K562 (cell line): Measurements from ENCODE around the gene TMEM178A. TPM values are rescaled to one million over a fixed set of nuclear protein-coding genes. Genes with fewer than 3 reads are reported as not detected.
A peak's percentile ranks its signal among the peaks of the same experiment; 100 is the strongest.

Experiments
- ATAC-seq: fragments of 200-7000 bp; cut with Tn5 transposase; 3 replicates; pipeline ENCODE4 v1.9.1; 2020; ENCODE audit warnings: moderate library complexity
- BruUV-seq: library from RNA; stranded (reverse); fragments of 400-500 nt; replicated peaks from 2 replicates; lab custom pipeline; 2021; lab: Mats Ljungman, UMichigan
- CTCF ChIA-PET: fragments of 300-600 bp; formaldehyde crosslinking; extraction: SDS; loops from one replicate; lab custom pipeline; 2021; ENCODE audit warnings: low intra/inter-chr PET ratio; lab: Yijun Ruan, JAX
- POLR2A ChIA-PET: fragments of 300-600, 350-650 bp; sonication (Branson Sonifier 250); formaldehyde crosslinking; extraction: SDS; loops from one replicate; lab custom pipeline; 2021; ENCODE audit warnings: antibody characterized with exemption, inconsistent platforms; lab: Yijun Ruan, JAX
- DNase-seq, 4 experiments: peaks; one replicate each; pipeline versions ENCODE4 v3.0.0 to v3.0.0-alpha.2; 2011 to 2018; ENCODE audit warnings: low spot score in 3 of 4, mixed read lengths in 3 of 4; ENCODE audit errors: extremely low read depth in 1 of 4
- FAIRE-seq: peaks from 2 replicates; lab custom pipeline; 2011; peaks lifted over from hg19 to GRCh38; lab: Jason Lieb, UNC
- H2AFZ ChIP-seq: 2 replicates; pipeline ENCODE4 v1.6.0; 2011; ENCODE audit warnings: low read depth, low read length, control low read depth, inconsistent platforms
- H3K27ac ChIP-seq: fragments of 200-600 bp; 3 replicates; pipeline ENCODE4 v1.8.0; 2011; ENCODE audit warnings: low read depth, mild to moderate bottlenecking, control low read depth, inconsistent platforms, low read length, moderate library complexity, mixed read lengths; ENCODE audit errors: extremely low read depth
- H3K27me3 ChIP-seq, 2 experiments: fragments of 300-600 bp in 1 of 2; 2 replicates in 1 of 2; 3 replicates in 1 of 2; pipeline versions ENCODE4 v1.6.0 to v1.8.0; 2011; ENCODE audit warnings: inconsistent platforms in 2 of 2, low read length in 2 of 2, mild to moderate bottlenecking in 1 of 2, mixed read lengths in 1 of 2, moderate library complexity in 1 of 2; ENCODE audit not compliant: control insufficient read depth in 2 of 2, insufficient read depth in 2 of 2
- H3K36me3 ChIP-seq: fragments of 300-600 bp; 3 replicates; pipeline ENCODE4 v1.8.0; 2011; ENCODE audit warnings: mild to moderate bottlenecking, low read length, inconsistent platforms; ENCODE audit not compliant: control insufficient read depth, insufficient read depth
- H3K4me1 ChIP-seq, 2 experiments: fragments of 200-600 bp in 1 of 2; replicated peaks in 1 of 2; 2 replicates in 1 of 2; 3 replicates in 1 of 2; pipeline versions ENCODE4 v1.5.1 to v1.8.0; 2011; ENCODE audit warnings: inconsistent platforms in 2 of 2, low read length in 2 of 2, mild to moderate bottlenecking in 1 of 2, mixed read lengths in 1 of 2, moderate library complexity in 1 of 2; ENCODE audit not compliant: control insufficient read depth in 2 of 2, insufficient read depth in 2 of 2
- H3K4me2 ChIP-seq: 2 replicates; pipeline ENCODE4 v1.6.1; 2011; ENCODE audit warnings: low read length, control low read depth, inconsistent platforms, mixed read lengths; ENCODE audit not compliant: insufficient read depth
- H3K4me3 ChIP-seq: fragments of 200-600 bp; sonication (generic), shearing (Covaris generic); 2 replicates; pipeline ENCODE4 v1.5.1; 2016; ENCODE audit warnings: control low read depth, inconsistent platforms
- H3K79me2 ChIP-seq: fragments of 200-600 bp; 3 replicates; pipeline ENCODE4 v1.8.0; 2011; ENCODE audit warnings: low read length, inconsistent platforms; ENCODE audit not compliant: control insufficient read depth, insufficient read depth
- H3K9ac ChIP-seq, 2 experiments: 2 replicates each; pipeline versions ENCODE4 v1.6.0 to v1.6.1; 2011; ENCODE audit warnings: low read depth in 2 of 2, low read length in 2 of 2, control low read depth in 1 of 2, inconsistent platforms in 1 of 2, mild to moderate bottlenecking in 1 of 2, mixed read lengths in 1 of 2; ENCODE audit not compliant: insufficient read depth in 1 of 2
- H3K9me1 ChIP-seq: one replicate; pipeline ENCODE4 v1.6.0; 2011; ENCODE audit warnings: inconsistent platforms, mild to moderate bottlenecking, low read length, moderate library complexity; ENCODE audit not compliant: control insufficient read depth, insufficient read depth
- H3K9me3 ChIP-seq: replicated peaks from 2 replicates; pipeline ENCODE4 v1.5.1; 2011; ENCODE audit warnings: low read depth, low read length, inconsistent platforms; ENCODE audit not compliant: control insufficient read depth, insufficient read depth
- H4K20me1 ChIP-seq: replicated peaks from 2 replicates; pipeline ENCODE4 v1.6.1; 2011; ENCODE audit warnings: low read length, inconsistent platforms, mixed read lengths; ENCODE audit not compliant: control insufficient read depth, insufficient read depth
- CBX2 ChIP-seq: fragments of 200-600 bp; sonication (generic); IDR thresholded peaks from one replicate; pipeline ENCODE4 v1.6.1; 2012; ENCODE audit warnings: mild to moderate bottlenecking, low read length, inconsistent platforms; ENCODE audit not compliant: insufficient read depth, poor library complexity, severe bottlenecking
- CBX8 ChIP-seq: fragments of 200-600 bp; sonication (generic); IDR thresholded peaks from 2 replicates; pipeline ENCODE4 v1.6.1; 2012; ENCODE audit warnings: borderline replicate concordance, mixed run types, low read depth, mild to moderate bottlenecking, moderate library complexity, mixed read lengths, low read length, control low read depth, inconsistent platforms; ENCODE audit not compliant: poor library complexity, severe bottlenecking; ENCODE audit errors: extremely low read depth
- FOXK1 ChIP-seq: sonication (generic); formaldehyde crosslinking; IDR thresholded peaks from 2 replicates; pipeline ENCODE4 v1.8.0; 2022; ENCODE audit warnings: missing genetic modification reagents, mild to moderate bottlenecking, borderline replicate concordance
- WGBS: fragments of 100-300 bp; shearing (Covaris generic); methylation state at CpG from one replicate; pipeline ENCODE4 v1.1.6; 2016; ENCODE audit warnings: low coverage, mixed read lengths; ENCODE audit not compliant: insufficient coverage; ENCODE audit errors: missing lambda C conversion rate; 5-methylcytosine and 5-hydroxymethylcytosine counted together
- in situ Hi-C: fragments of 300-500 bp; cut with MboI; formaldehyde crosslinking; loops from 4 replicates; pipeline ENCODE4 v1.15.0; 2018; ENCODE audit warnings: inconsistent platforms, mixed read lengths
- intact Hi-C: fragments of 100-400 bp; cut with micrococcal nuclease; formaldehyde crosslinking; loops from 2 replicates; pipeline ENCODE4 v1.14.2; 2022
- polyA plus RNA-seq, 8 experiments: library from polyadenylated mRNA; depleted of rRNA in 4 of 8; stranded (reverse) in 5 of 8; unstranded in 3 of 8; fragments of >200 nt; fragmentation: Nextera tagmentation in 2 of 8; fragmentation: Illumina TruSeq in 1 of 8; extraction: Ambion mirVana in 2 of 8; extraction: Trizol in 1 of 8; gene quantifications; 2 replicates each; pipeline versions ENCODE4 v1.2.1 to v1.2.3, GENCODE V29; 2011 to 2014; ENCODE audit warnings: inconsistent platforms in 1 of 8, missing spikeins in 1 of 8
- total RNA-seq, 7 experiments: library from RNA; depleted of rRNA in 6 of 7; stranded (reverse); fragments of >200 nt in 6 of 7; fragmentation: Illumina TruSeq in 2 of 7; extraction: Trizol in 2 of 7; gene quantifications; 2 replicates each; pipeline versions ENCODE4 v1.2.1 to v1.2.3, GENCODE V29; 2011 to 2021; ENCODE audit warnings: low replicate concordance in 1 of 7
- TF ChIP-seq, protein P1 (sequence below): fragments of 450-650 bp; IDR thresholded peaks from 2 replicates; pipeline ENCODE4 v1.6.1; 2018; ENCODE audit not compliant: partially characterized antibody

Gene TMEM178A
- total and polyA plus RNA-seq, 9 of the 15 experiments (the other 6 are each of a cell fraction or from before 2014, with no cell fraction given), result 0.04 to 0.17 TPM; not detected in 7

- H3K9ac ChIP-seq, result no peak overlapping the region
- in situ Hi-C loops, result no loop called here
- 13% methylated on average over 6 of the region's 6 CpGs for WGBS
- FAIRE-seq, result no peak
- H3K9me1 ChIP-seq, result no peaks in the 10 kb centered on the region
- no peak overlapping the region for H3K27ac ChIP-seq
- ChIA-PET CTCF (no interaction called here), POLR2A (no interaction called here)
- no peak overlapping the region for H3K4me2 ChIP-seq
- TF ChIP-seq CBX2 (peak; percentile 76), FOXK1 (CRISPR knock-in tag) (no peak)
- no peak overlapping the region for H2AFZ ChIP-seq
- intact Hi-C loops, result no loop called here
- H3K79me2 ChIP-seq, result no peaks in the 10 kb centered on the region
- no peak overlapping the region for H3K4me3 ChIP-seq
- no peaks in the 10 kb centered on the region; the same call in 1 of the 2 replicates for H4K20me1 ChIP-seq
- BruUV-seq, result no TSS peak
- H3K9me3 ChIP-seq, result no peaks in the 10 kb centered on the region
- DNase-seq, result no peak
- peaks cover 25 to 26% of the 10 kb centered on the region in 2 experiments; a peak in 4 of 5 replicates for H3K27me3 ChIP-seq
- H3K36me3 ChIP-seq, result no peaks in the 10 kb centered on the region
- no peak for ATAC-seq
- peaks cover 0 to 8% of the 10 kb centered on the region in 2 experiments; a peak in 1 of 5 replicates for H3K4me1 ChIP-seq
Observed at GRCh38 chr2:39664232-39664887, 1.4 kb upstream of the TMEM178A start.

GRCh38 chr2:39664888-39665591 is 677 bp upstream of the TMEM178A start:
- FAIRE-seq, result no peak
- Histone ChIP-seq H3K4me2 (no peak overlapping the region), H3K9ac (no peak overlapping the region)

More at GRCh38 chr2:39664888-39665591, 677 bp upstream of the TMEM178A start:
- intact Hi-C loops (no loop called here), in situ Hi-C loops (no loop called here)
- WGBS, result 4% methylated on average over 26 of the region's 26 CpGs
- ATAC-seq, result no peak
- TF ChIP-seq CBX8 (peak; percentile 59), CBX2 (peak; percentile 39)
- TF ChIP-seq, protein P1, sequence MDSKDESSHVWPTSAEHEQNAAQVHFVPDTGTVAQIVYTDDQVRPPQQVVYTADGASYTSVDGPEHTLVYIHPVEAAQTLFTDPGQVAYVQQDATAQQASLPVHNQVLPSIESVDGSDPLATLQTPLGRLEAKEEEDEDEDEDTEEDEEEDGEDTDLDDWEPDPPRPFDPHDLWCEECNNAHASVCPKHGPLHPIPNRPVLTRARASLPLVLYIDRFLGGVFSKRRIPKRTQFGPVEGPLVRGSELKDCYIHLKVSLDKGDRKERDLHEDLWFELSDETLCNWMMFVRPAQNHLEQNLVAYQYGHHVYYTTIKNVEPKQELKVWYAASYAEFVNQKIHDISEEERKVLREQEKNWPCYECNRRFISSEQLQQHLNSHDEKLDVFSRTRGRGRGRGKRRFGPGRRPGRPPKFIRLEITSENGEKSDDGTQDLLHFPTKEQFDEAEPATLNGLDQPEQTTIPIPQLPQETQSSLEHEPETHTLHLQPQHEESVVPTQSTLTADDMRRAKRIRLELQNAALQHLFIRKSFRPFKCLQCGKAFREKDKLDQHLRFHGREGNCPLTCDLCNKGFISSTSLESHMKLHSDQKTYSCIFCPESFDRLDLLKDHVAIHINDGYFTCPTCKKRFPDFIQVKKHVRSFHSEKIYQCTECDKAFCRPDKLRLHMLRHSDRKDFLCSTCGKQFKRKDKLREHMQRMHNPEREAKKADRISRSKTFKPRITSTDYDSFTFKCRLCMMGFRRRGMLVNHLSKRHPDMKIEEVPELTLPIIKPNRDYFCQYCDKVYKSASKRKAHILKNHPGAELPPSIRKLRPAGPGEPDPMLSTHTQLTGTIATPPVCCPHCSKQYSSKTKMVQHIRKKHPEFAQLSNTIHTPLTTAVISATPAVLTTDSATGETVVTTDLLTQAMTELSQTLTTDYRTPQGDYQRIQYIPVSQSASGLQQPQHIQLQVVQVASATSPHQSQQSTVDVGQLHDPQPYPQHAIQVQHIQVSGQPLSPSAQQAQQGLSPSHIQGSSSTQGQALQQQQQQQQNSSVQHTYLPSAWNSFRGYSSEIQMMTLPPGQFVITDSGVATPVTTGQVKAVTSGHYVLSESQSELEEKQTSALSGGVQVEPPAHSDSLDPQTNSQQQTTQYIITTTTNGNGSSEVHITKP, result no peak
- no peaks in the 10 kb centered on the region for H3K9me3 ChIP-seq
- H3K27ac ChIP-seq, result no peak overlapping the region
- H3K4me1 ChIP-seq, result peaks cover 0 to 8% of the 10 kb centered on the region in 2 experiments; a peak in 1 of 5 replicates
- BruUV-seq, result no TSS peak
- CTCF ChIA-PET, result no interaction called here
- no peaks in the 10 kb centered on the region for H3K9me1 ChIP-seq
- H3K4me3 ChIP-seq, result no peak overlapping the region
- no peaks in the 10 kb centered on the region for H3K36me3 ChIP-seq
- H3K79me2 ChIP-seq, result no peaks in the 10 kb centered on the region
- no peak for DNase-seq
- no peaks in the 10 kb centered on the region; the same call in 1 of the 2 replicates for H4K20me1 ChIP-seq
- POLR2A ChIA-PET, result no interaction called here
- peaks cover 25 to 26% of the 10 kb centered on the region in 2 experiments; a peak in 4 of 5 replicates for H3K27me3 ChIP-seq
- no peak overlapping the region for H2AFZ ChIP-seq
